Measurements from ENCODE around the gene HSPBP1.

The HSPBP1 gene

GRCh38 chr19:55305491-55305890, 25.6 kb upstream of the HSPBP1 start:
- TF ChIP-seq FOXP2 (optimal IDR thresholded peaks at IDR 0.05; ENCODE audit: borderline replicate concordance, extremely low read depth, extremely low read length, insufficient read depth) = no peak
- TF ChIP-seq TAF1 (IDR thresholded peaks at IDR 0.05; ENCODE audit: borderline replicate concordance, insufficient read depth, low read length) = no peak
- no peak for TF ChIP-seq REST (IDR thresholded peaks at IDR 0.05; ENCODE audit: insufficient read depth in 1 of 2, low read depth in 2 of 2, low read length in 2 of 2)
- TF ChIP-seq POLR2AphosphoS5 (IDR thresholded peaks at IDR 0.05; ENCODE audit: low read depth, low read length) = no peak
- TF ChIP-seq SIN3A (IDR thresholded peaks at IDR 0.05; ENCODE audit: borderline replicate concordance, insufficient read depth, low read length) = no peak

- no peak for TF ChIP-seq TAF1 (IDR thresholded peaks at IDR 0.05; ENCODE audit: borderline replicate concordance, insufficient read depth, low read length)
- TF ChIP-seq FOXP2 (optimal IDR thresholded peaks at IDR 0.05; ENCODE audit: borderline replicate concordance, extremely low read depth, extremely low read length, insufficient read depth) = no peak
- no peak for TF ChIP-seq REST (IDR thresholded peaks at IDR 0.05; ENCODE audit: insufficient read depth in 1 of 2, low read depth in 2 of 2, low read length in 2 of 2)
- TF ChIP-seq SIN3A (IDR thresholded peaks at IDR 0.05; ENCODE audit: borderline replicate concordance, insufficient read depth, low read length) = no peak
- TF ChIP-seq POLR2AphosphoS5 (IDR thresholded peaks at IDR 0.05; ENCODE audit: low read depth, low read length) = no peak
These were observed 25.1 kb upstream of the HSPBP1 start for GRCh38 chr19:55304980-55305379.

- no peak for TF ChIP-seq POLR2AphosphoS5 (IDR thresholded peaks at IDR 0.05; ENCODE audit: low read depth, low read length)
- TF ChIP-seq REST (IDR thresholded peaks at IDR 0.05; ENCODE audit: insufficient read depth in 1 of 2, low read depth in 2 of 2, low read length in 2 of 2) = no peak
- TF ChIP-seq FOXP2 (optimal IDR thresholded peaks at IDR 0.05; ENCODE audit: borderline replicate concordance, extremely low read depth, extremely low read length, insufficient read depth) = no peak
- TF ChIP-seq SIN3A (IDR thresholded peaks at IDR 0.05; ENCODE audit: borderline replicate concordance, insufficient read depth, low read length) = no peak
- no peak for TF ChIP-seq TAF1 (IDR thresholded peaks at IDR 0.05; ENCODE audit: borderline replicate concordance, insufficient read depth, low read length)
These were observed 24.5 kb upstream of the HSPBP1 start for GRCh38 chr19:55304279-55304978.

DNA sequence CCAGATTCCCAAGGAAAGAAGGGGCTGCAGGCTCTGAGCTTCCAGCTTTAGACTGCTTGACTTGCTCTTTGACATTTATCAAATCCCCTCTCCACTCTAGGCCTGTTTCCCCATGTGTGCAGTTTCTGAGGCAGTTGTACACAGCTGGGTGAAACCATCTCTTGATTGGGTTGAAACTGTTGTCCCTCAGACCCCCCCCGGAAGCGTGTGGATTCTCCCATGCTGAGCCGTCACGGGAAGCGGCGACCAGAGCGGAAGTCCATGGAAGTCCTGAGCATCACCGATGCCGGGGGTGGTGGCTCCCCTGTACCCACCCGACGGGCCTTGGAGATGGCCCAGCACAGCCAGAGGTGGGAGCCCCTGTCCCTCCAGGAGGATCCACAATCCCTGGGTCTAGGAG, 23.6 kb upstream of the HSPBP1 start:
- TF ChIP-seq FOXP2 (optimal IDR thresholded peaks at IDR 0.05; ENCODE audit: borderline replicate concordance, extremely low read depth, extremely low read length, insufficient read depth) (no peak), TAF1 (IDR thresholded peaks at IDR 0.05; ENCODE audit: borderline replicate concordance, insufficient read depth, low read length) (no peak)

GRCh38 chr19:55302318-55302703, 22.4 kb upstream of the HSPBP1 start:
- TF ChIP-seq TAF1 (IDR thresholded peaks at IDR 0.05; ENCODE audit: borderline replicate concordance, insufficient read depth, low read length) (no peak), REST (IDR thresholded peaks at IDR 0.05; ENCODE audit: insufficient read depth in 1 of 2, low read depth in 2 of 2, low read length in 2 of 2) (no peak), FOXP2 (optimal IDR thresholded peaks at IDR 0.05; ENCODE audit: borderline replicate concordance, extremely low read depth, extremely low read length, insufficient read depth) (no peak), SIN3A (IDR thresholded peaks at IDR 0.05; ENCODE audit: borderline replicate concordance, insufficient read depth, low read length) (no peak), POLR2AphosphoS5 (IDR thresholded peaks at IDR 0.05; ENCODE audit: low read depth, low read length) (no peak)
